Esophagus muscularis mucosa (tissue), 4 donors: ENCODE results near the gene DSCAML1.

ENCODE experiments used
- CTCF ChIP-seq, 3 experiments: fragments of 200-600 bp in 2 of 3; fragments of 450-650 bp in 1 of 3; sonication (generic) in 2 of 3; IDR thresholded peaks; one replicate each; pipeline ENCODE4 v1.5.1; 2017 to 2019; ENCODE audit warnings: antibody characterized with exemption in 3 of 3, mild to moderate bottlenecking in 2 of 3, moderate library complexity in 1 of 3
- EP300 ChIP-seq: sonication (generic); formaldehyde crosslinking; IDR thresholded peaks from one replicate; pipeline ENCODE4 v1.6.1; 2017; ENCODE audit warnings: antibody characterized with exemption
- POLR2A ChIP-seq: fragments of 450-650 bp; IDR thresholded peaks from one replicate; pipeline ENCODE4 v1.6.1; 2017; ENCODE audit warnings: antibody characterized with exemption, moderate library complexity, mild to moderate bottlenecking, low read depth

DNA sequence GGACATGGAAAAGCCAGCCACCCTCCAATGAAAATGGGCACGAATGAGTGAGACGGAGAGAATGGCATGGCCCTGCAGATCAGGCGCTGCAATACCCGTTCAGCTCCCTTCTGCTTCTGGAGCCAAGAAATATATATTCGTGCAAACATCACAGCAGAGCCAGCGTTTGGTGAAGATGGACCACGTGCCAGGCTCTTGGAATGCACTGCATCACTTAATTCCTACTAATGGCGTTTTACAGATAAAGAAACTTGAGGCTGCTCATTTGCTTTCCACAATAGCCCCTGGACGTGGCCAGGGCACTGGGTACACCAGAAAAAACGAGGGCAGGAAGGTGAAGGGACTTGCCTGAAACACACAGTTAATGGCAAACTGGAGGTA, 29.2 kb upstream of the DSCAML1 start:
- no peak for TF ChIP-seq CTCF (IDR thresholded peaks at IDR 0.05)
- no peak for TF ChIP-seq POLR2A
- TF ChIP-seq EP300, result no peak
